Upper lobe of right lung (tissue), 1 donor: ENCODE measurements around the gene GIGYF1. TPM values are rescaled to one million over a fixed set of nuclear protein-coding genes. Genes with fewer than 3 reads are reported as not detected.

Experiments
- ATAC-seq: fragments of 200-7000 bp; cut with Tn5 transposase; one replicate; pipeline ENCODE4 v1.9.1; 2020; ENCODE audit warnings: mild to moderate bottlenecking, moderate library complexity
- DNase-seq: peaks from one replicate; pipeline ENCODE4 v3.0.0-alpha.2; 2020
- H3K27ac ChIP-seq: fragments of 200-600 bp; one replicate; pipeline ENCODE4 v1.8.0; 2022
- H3K27me3 ChIP-seq: fragments of 200-600 bp; one replicate; pipeline ENCODE4 v1.8.0; 2022; ENCODE audit warnings: mild to moderate bottlenecking
- H3K36me3 ChIP-seq: fragments of 200-600 bp; one replicate; pipeline ENCODE4 v1.8.0; 2022
- H3K4me1 ChIP-seq: fragments of 200-600 bp; one replicate; pipeline ENCODE4 v1.8.0; 2022
- H3K4me3 ChIP-seq: fragments of 200-600 bp; one replicate; pipeline ENCODE4 v1.8.0; 2022; ENCODE audit warnings: mild to moderate bottlenecking
- H3K9me3 ChIP-seq: fragments of 200-600 bp; one replicate; pipeline ENCODE4 v1.8.0; 2022
- CTCF ChIP-seq: fragments of 200-600 bp; IDR thresholded peaks from one replicate; pipeline ENCODE4 v1.8.0; 2022; ENCODE audit warnings: antibody characterized with exemption
- intact Hi-C: fragments of 100-400 bp; cut with DNase I; formaldehyde crosslinking; loops from one replicate; pipeline ENCODE4 v1.11.0; 2022
- total RNA-seq: library from RNA; stranded (reverse); fragmentation: NEBNext Ultra II Directional; extraction: Animal tissue kit (Norgen Biotek cat#: 25700); gene quantifications from one replicate; pipeline ENCODE4 v1.2.1, GENCODE V29; 2021
- donor health status: DM: no; HTN: yes; CAD: no; lungs with severe emphysema.

The GIGYF1 gene
- total RNA-seq, 1 donor from 2014 or later: 44.5 TPM

GRCh38 chr7:100681491-100682227 lies 12.4 kb downstream of the GIGYF1 start:
- H3K9me3 ChIP-seq: no peaks in the 10 kb centered on the region
- peaks cover 8% of the 10 kb centered on the region for H3K4me1 ChIP-seq
- DNase-seq (no peak), ATAC-seq (no peak)
- H3K27me3 ChIP-seq: no peaks in the 10 kb centered on the region
- intact Hi-C loops: loop anchor here (10.0 kb wide), 3 partner anchors 67 to 207 kb away; partner anchors contain the start of genes MOSPD3 and TSC22D4
- H3K27ac ChIP-seq: no peak overlapping the region
- no peak overlapping the region for H3K4me3 ChIP-seq
- H3K36me3 ChIP-seq: peaks cover 97% of the 10 kb centered on the region
- TF ChIP-seq CTCF: no peak

GRCh38 chr7:100680576-100681271 lies 13.3 kb downstream of the GIGYF1 start:
- Histone ChIP-seq H3K9me3 (no peaks in the 10 kb centered on the region), H3K36me3 (peaks cover 90% of the 10 kb centered on the region), H3K4me1 (peaks cover 8% of the 10 kb centered on the region), H3K4me3 (no peak overlapping the region), H3K27ac (no peak overlapping the region), H3K27me3 (no peaks in the 10 kb centered on the region)
- intact Hi-C loops: loop anchor here (10.0 kb wide), 3 partner anchors 66 to 206 kb away; partner anchors contain the start of genes MOSPD3 and TSC22D4
- no peak for ATAC-seq
- DNase-seq: no peak
- no peak for TF ChIP-seq CTCF

GRCh38 chr7:100679927-100680575 lies 14.0 kb downstream of the GIGYF1 start:
- intact Hi-C loops: loop anchor here (10.0 kb wide), 3 partner anchors 65 to 205 kb away; partner anchors contain the start of genes MOSPD3 and TSC22D4
- Histone ChIP-seq H3K9me3 (no peaks in the 10 kb centered on the region), H3K36me3 (peaks cover 83% of the 10 kb centered on the region), H3K27me3 (no peaks in the 10 kb centered on the region), H3K27ac (peak overlapping the region; percentile 9), H3K4me3 (no peak overlapping the region), H3K4me1 (peaks cover 8% of the 10 kb centered on the region)
- DNase-seq: no peak
- peak; percentile 2 for ATAC-seq
- TF ChIP-seq CTCF: no peak

GRCh38 chr7:100679129-100679926 lies 14.7 kb downstream of the GIGYF1 start:
- DNase-seq (no peak), ATAC-seq (no peak)
- peaks cover 8% of the 10 kb centered on the region for H3K4me1 ChIP-seq
- no peak overlapping the region for H3K4me3 ChIP-seq
- no peak for TF ChIP-seq CTCF
- H3K27ac ChIP-seq: peak overlapping the region; percentile 9
- no peaks in the 10 kb centered on the region for H3K27me3 ChIP-seq
- intact Hi-C loops: no loop called here
- no peaks in the 10 kb centered on the region for H3K9me3 ChIP-seq
- peaks cover 76% of the 10 kb centered on the region for H3K36me3 ChIP-seq
